OCI-LY7 (cell line): ENCODE results near the gene FOXL2.

Experiments used
- CTCF ChIP-seq: fragments of 200-600 bp; sonication (generic); conservative IDR thresholded peaks from 2 replicates; pipeline ENCODE4 v1.5.1; 2014; ENCODE audit warnings: mild to moderate bottlenecking, antibody characterized with exemption, low read length, moderate library complexity, mixed read lengths
- EZH2phosphoT487 ChIP-seq: fragments of 200-600 bp; sonication (generic); IDR thresholded peaks from 2 replicates; pipeline ENCODE4 v1.6.1; 2018; ENCODE audit warnings: low read depth, borderline replicate concordance, mild to moderate bottlenecking, mixed run types, antibody characterized with exemption, low read length, moderate library complexity, mixed read lengths

- TF ChIP-seq CTCF (no peak), EZH2phosphoT487 (no peak)
Measured at GRCh38 chr3:138944654-138944928, 2.3 kb downstream of the FOXL2 start.
